ENCODE data around the gene NTMT1.

GRCh38 chr9:129581505-129582189, 44.3 kb upstream of the NTMT1 start:
- TF ChIP-seq, protein P1, sequence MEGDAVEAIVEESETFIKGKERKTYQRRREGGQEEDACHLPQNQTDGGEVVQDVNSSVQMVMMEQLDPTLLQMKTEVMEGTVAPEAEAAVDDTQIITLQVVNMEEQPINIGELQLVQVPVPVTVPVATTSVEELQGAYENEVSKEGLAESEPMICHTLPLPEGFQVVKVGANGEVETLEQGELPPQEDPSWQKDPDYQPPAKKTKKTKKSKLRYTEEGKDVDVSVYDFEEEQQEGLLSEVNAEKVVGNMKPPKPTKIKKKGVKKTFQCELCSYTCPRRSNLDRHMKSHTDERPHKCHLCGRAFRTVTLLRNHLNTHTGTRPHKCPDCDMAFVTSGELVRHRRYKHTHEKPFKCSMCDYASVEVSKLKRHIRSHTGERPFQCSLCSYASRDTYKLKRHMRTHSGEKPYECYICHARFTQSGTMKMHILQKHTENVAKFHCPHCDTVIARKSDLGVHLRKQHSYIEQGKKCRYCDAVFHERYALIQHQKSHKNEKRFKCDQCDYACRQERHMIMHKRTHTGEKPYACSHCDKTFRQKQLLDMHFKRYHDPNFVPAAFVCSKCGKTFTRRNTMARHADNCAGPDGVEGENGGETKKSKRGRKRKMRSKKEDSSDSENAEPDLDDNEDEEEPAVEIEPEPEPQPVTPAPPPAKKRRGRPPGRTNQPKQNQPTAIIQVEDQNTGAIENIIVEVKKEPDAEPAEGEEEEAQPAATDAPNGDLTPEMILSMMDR (IDR thresholded peaks at IDR 0.05), result no peak
- no peak for TF ChIP-seq POLR2A (IDR thresholded peaks at IDR 0.05)
